GM10847 (cell line): ENCODE data around the gene ADAMTS7.

Experiments
- POLR2A ChIP-seq: IDR thresholded peaks from 2 replicates; pipeline ENCODE4 v1.6.1; 2011; ENCODE audit not compliant: insufficient read length; ENCODE audit errors: extremely low read depth

The ADAMTS7 gene

GRCh38 chr15:78811124-78811824 lies at the start of gene ADAMTS7:
Gene ADAMTS7 (minus strand): TSS chr15:78811464. CDS start chr15:78811220, 244 bp downstream.
- TF ChIP-seq POLR2A = no peak

DNA sequence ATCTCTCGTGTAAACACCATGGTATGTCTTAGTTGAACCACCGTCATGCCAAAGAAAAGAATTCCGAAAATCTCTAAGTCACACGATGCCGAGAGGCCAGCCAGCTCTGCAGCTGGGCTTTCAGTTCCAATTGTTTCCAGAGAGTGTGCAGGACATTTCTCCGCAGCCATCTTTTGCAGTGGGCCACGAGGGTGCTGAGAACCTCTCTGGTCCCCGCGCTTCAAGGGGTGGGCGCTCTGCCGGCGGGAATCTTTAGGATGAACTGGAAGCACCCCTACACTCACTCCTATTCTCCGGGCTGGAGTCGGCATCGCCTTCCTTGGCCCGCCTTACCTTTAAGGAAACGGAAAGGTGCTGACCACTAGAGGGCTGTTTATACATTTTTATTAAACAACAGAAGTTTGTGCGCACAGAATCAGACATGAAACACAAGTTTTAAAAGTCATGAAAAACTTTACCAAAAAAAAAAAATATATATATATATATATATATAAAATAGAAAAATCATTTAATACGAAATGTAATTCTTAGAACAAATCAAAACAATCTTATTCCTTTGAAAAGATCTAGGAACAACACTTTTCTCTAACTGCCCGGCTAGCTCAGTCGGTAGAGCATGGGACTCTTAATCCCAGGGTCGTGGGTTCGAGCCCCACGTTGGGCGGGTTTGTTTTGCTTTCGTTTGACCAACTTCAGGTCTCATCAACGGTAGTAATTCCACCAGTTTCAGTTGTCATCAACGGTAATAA lies 48.9 kb upstream of the ADAMTS7 start:
- TF ChIP-seq POLR2A = no peak

DNA sequence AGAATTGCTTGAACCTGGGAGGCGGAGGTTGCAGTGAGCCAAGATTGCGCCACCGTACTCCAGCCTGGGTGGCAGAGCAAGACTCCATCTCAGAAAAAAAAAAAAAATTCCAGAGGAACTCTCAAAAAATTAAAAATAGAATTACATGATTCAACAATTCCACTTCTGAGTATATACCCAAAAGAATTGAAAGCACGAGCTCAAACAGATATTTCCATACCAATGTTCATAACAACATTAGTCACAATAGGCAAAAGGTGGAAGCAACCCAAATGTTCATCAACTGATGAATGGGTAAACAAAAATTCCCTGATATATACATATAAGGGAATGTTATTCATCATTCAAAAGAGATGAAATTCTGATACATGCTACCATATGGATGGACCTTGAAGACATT lies 44.5 kb upstream of the ADAMTS7 start:
- TF ChIP-seq POLR2A = no peak

- no peak for TF ChIP-seq POLR2A
These were observed 43.6 kb upstream of the ADAMTS7 start for GRCh38 chr15:78854833-78855372.

DNA sequence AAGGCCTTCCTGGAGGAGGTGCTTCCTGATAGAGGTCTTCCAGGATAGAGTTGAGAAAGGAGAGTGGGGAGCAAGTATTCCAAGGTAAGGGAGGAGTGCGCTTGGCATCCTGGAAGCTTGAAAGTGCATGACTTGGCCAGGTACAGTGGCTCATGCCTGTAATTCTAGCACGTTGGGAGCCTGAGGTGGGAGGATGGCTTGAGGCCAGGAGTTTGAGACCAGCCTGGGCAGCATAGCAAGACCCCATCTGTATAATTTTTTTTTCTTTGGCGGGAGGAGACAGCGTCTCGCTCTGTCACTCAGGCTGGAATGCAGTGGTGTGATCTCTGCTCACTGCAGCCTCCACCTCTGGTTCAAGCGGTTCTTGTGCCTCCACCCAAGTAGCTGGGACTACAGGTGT lies 42.2 kb upstream of the ADAMTS7 start:
- TF ChIP-seq POLR2A = no peak

DNA sequence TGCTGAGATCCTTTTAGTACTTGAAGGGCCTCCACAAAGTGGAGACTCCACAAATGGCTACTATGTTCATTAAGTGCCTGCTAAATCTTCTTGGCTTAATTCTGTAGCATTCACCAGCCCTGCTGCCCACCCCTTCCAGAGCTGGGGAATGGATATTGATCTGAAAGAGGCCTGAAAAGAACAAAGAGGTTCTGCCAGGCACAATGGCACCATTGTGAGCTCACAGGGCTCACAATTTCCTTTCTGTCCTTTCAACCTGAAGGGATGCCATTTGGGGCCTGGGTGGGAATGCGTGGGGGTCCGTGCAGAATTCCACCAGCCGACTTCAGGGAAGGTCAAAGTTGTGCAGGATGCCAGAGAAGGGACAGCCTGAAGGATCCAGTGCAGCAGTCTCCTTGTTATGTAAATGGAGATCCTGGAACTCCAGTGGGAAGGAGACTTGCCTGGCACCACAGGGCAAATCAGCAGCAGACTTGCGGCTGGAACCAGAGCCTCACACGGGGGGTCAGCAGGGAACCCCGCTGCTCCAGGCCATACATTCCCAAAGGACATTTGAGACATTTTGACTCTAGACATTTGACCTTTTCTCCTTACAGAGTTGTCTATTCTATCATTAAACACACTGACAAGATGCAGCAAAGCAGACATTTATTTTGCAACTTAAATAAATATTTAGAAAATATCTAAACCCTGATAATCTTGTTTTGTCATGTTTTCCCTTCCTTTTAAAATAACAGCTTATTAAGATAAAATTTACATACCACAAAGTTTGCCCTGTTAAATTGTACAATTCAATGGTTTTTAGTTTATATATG lies 39.9 kb upstream of the ADAMTS7 start:
- TF ChIP-seq POLR2A = no peak

- TF ChIP-seq POLR2A = no peak
These were observed 39.1 kb upstream of the ADAMTS7 start for GRCh38 chr15:78850352-78850751.

DNA sequence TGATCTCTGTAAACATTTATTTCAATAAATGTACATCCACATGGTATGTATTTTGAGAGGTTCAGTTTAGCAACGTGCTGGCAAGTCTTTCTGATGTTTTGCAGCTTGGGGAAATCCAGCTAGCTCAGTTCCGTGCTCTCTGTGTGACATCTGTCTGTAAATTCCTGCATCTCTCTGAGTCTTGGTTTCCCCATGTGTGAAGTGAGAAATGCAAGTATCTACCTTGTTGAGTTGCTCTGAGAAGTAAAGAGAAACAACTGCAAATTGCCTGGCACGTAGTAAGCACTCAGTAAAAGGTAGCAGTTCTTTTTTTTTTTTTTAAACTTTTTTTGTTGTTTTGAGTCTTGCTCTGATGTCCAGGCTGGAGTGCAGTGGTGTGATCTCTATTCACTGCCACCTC lies 31.3 kb upstream of the ADAMTS7 start:
- no peak for TF ChIP-seq POLR2A

DNA sequence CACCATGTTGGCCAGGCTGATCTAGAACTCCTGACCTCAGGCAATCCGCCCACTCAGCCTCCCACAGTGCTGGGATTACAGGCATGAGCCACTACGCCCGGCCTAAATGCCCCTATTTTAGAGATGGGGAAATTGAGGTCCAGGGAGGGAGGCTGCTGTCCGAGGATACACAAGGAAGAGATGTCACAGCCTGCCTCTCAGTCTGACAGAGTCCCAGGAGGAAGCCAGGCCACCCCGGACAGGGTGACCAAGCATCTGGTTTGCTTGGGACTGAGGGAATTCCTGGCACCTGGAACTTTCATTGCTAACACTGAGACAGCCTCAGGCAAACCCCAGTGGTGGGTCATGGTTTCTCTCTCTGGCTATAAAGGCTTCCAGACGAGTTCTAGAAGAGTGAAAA lies 30.6 kb upstream of the ADAMTS7 start:
- no peak for TF ChIP-seq POLR2A

GRCh38 chr15:78841376-78841706 lies 30.1 kb upstream of the ADAMTS7 start:
- no peak for TF ChIP-seq POLR2A

GRCh38 chr15:78840661-78841375 lies 29.6 kb upstream of the ADAMTS7 start:
- TF ChIP-seq POLR2A = no peak

GRCh38 chr15:78838489-78838888 lies 27.2 kb upstream of the ADAMTS7 start:
- no peak for TF ChIP-seq POLR2A

DNA sequence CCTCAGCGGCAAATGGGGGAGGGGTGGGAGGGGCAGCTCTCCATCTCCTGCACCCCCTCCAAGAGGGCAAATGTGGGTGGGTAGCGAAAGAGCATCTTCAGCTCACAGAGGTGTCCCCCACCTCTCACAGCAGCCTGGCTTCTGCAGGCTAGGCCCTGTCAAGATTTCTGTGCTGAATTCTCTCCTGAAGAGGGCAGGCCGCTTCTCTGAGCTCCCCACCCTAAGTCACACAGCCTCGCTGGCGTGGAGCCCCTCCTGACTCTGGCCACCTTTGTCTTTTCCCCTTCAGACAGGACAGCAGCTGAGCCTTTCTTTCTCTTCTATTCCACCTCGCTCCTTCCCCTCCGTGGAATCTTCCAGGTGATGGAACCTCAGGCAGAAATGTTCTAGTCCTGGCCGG lies 26.3 kb upstream of the ADAMTS7 start:
- no peak for TF ChIP-seq POLR2A

GRCh38 chr15:78837131-78837530 lies 25.9 kb upstream of the ADAMTS7 start:
- no peak for TF ChIP-seq POLR2A

- no peak for TF ChIP-seq POLR2A
These were observed 25.1 kb upstream of the ADAMTS7 start for GRCh38 chr15:78836333-78836732.
